ENCODE measurements around the gene ABCA13.

GRCh38 chr7:48177271-48177670 is 6.0 kb downstream of the ABCA13 start:
- TF ChIP-seq FOXA1 (IDR thresholded peaks at IDR 0.05) (no peak), FOXM1 (IDR thresholded peaks at IDR 0.05; ENCODE audit: borderline replicate concordance) (no peak), ELF4 (IDR thresholded peaks at IDR 0.05) (no peak), SP1 (IDR thresholded peaks at IDR 0.05) (no peak)
